ENCODE measurements around the gene TPPP3. TPM values are rescaled to one million over a fixed set of nuclear protein-coding genes. Genes with fewer than 3 reads are reported as not detected.

The TPPP3 gene
- polyA plus RNA-seq, 1 experiment = 1.5 TPM

- no peak for DNase-seq (ENCODE audit: low read depth, low spot score)
- TF ChIP-seq CTCF (IDR thresholded peaks at IDR 0.05; ENCODE audit: low read depth, low read length) = no peak
- POLR2A ChIA-PET = no interaction called here
- no peak overlapping the region for H3K4me3 ChIP-seq (ENCODE audit: low read depth, low read length)
- no peaks in the 10 kb centered on the region for H3K9me3 ChIP-seq (ENCODE audit: control insufficient read depth, insufficient read depth, low read length)
- CTCF ChIA-PET = interaction anchor here (0.6 kb wide), 1 partner anchor 20 kb away, joined by 3 read pairs; no protein-coding TSS in a partner anchor
- no peak overlapping the region for H3K27ac ChIP-seq (ENCODE audit: low read depth, low read length)
- H3K27me3 ChIP-seq (ENCODE audit: control insufficient read depth, insufficient read depth, low read length) = no peaks in the 10 kb centered on the region
These were observed 47.0 kb downstream of the TPPP3 start for GRCh38 chr16:67346341-67346740.

- POLR2A ChIA-PET = no interaction called here
- DNase-seq (ENCODE audit: low read depth, low spot score) = no peak
- H3K9me3 ChIP-seq (ENCODE audit: control insufficient read depth, insufficient read depth, low read length) = no peaks in the 10 kb centered on the region
- no peak overlapping the region for H3K27ac ChIP-seq (ENCODE audit: low read depth, low read length)
- no peak overlapping the region for H3K4me3 ChIP-seq (ENCODE audit: low read depth, low read length)
- TF ChIP-seq CTCF (IDR thresholded peaks at IDR 0.05; ENCODE audit: low read depth, low read length) = no peak
- H3K27me3 ChIP-seq (ENCODE audit: control insufficient read depth, insufficient read depth, low read length) = no peaks in the 10 kb centered on the region
- CTCF ChIA-PET = interaction anchor here (0.6 kb wide), 1 partner anchor 46 kb away, joined by 5 read pairs; no protein-coding TSS in a partner anchor
These were observed 47.9 kb downstream of the TPPP3 start for GRCh38 chr16:67345401-67345800.

DNA sequence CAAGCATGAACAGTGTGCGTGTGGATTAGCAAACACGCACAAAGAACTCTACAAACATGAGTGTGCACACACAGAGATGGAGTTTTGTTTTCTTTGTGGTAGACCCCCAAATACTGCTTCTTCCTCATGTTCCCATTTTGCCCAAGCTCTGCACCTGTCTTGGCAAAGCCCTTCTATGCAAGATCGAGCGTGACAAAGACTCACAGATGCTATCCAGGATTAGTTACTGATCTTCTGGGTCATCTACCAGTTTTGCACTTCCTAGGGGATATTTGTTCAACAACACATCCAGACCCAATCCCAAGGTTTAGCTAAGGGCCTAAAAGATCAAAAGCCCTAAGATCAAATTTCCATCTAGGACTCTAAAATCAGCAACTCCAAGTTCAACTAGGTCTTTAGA lies 50.7 kb downstream of the TPPP3 start:
- no peak overlapping the region for H3K4me3 ChIP-seq (ENCODE audit: low read depth, low read length)
- POLR2A ChIA-PET = no interaction called here
- no peak for DNase-seq (ENCODE audit: low read depth, low spot score)
- CTCF ChIA-PET = no interaction called here
- no peak overlapping the region for H3K27ac ChIP-seq (ENCODE audit: low read depth, low read length)
- no peaks in the 10 kb centered on the region for H3K9me3 ChIP-seq (ENCODE audit: control insufficient read depth, insufficient read depth, low read length)
- TF ChIP-seq CTCF (IDR thresholded peaks at IDR 0.05; ENCODE audit: low read depth, low read length) = no peak
- H3K27me3 ChIP-seq (ENCODE audit: control insufficient read depth, insufficient read depth, low read length) = no peaks in the 10 kb centered on the region

GRCh38 chr16:67341250-67341649 lies 52.0 kb downstream of the TPPP3 start:
- no peak overlapping the region for H3K4me3 ChIP-seq (ENCODE audit: low read depth, low read length)
- no peak overlapping the region for H3K27ac ChIP-seq (ENCODE audit: low read depth, low read length)
- H3K9me3 ChIP-seq (ENCODE audit: control insufficient read depth, insufficient read depth, low read length) = no peaks in the 10 kb centered on the region
- DNase-seq (ENCODE audit: low read depth, low spot score) = no peak
- no peaks in the 10 kb centered on the region for H3K27me3 ChIP-seq (ENCODE audit: control insufficient read depth, insufficient read depth, low read length)
- no peak for TF ChIP-seq CTCF (IDR thresholded peaks at IDR 0.05; ENCODE audit: low read depth, low read length)
- CTCF ChIA-PET = no interaction called here
- POLR2A ChIA-PET = no interaction called here

Small RNAs within 50 kb of the gene (small RNA-seq; reads per million reads assigned to genes)
- not detected for gene RNU1-123P (ENCODE audit: insufficient read length, low read depth)

Other genes starting within 250 kb of the TPPP3 start
- 18.6 and 25.6 TPM in 2 replicates for gene B3GNT9, start 242.5 kb downstream of the TPPP3 start, polyA plus RNA-seq (2011; rRNA removed)
- gene TRADD, start 233.6 kb downstream of the TPPP3 start, polyA plus RNA-seq (2011; rRNA removed) = 9.4 and 10.9 TPM in 2 replicates
- gene FBXL8, start 233.5 kb downstream of the TPPP3 start, polyA plus RNA-seq (2011; rRNA removed) = 2.7 and 3.2 TPM in 2 replicates
- gene HSF4, start 228.8 kb downstream of the TPPP3 start, polyA plus RNA-seq (2011; rRNA removed) = 0.82 and 1.0 TPM in 2 replicates
- 8.2 and 10.7 TPM in 2 replicates for gene NOL3, start 223.0 kb downstream of the TPPP3 start, polyA plus RNA-seq (2011; rRNA removed)
- gene MATCAP1, start 209.5 kb downstream of the TPPP3 start, polyA plus RNA-seq (2011; rRNA removed) = 13.9 and 18.1 TPM in 2 replicates
- gene EXOC3L1, start 203.4 kb downstream of the TPPP3 start, polyA plus RNA-seq (2011; rRNA removed) = not detected in 2 replicates
- 50.0 and 57.9 TPM in 2 replicates for gene E2F4, start 201.3 kb downstream of the TPPP3 start, polyA plus RNA-seq (2011; rRNA removed)
- 0.57 and 0.74 TPM in 2 replicates for gene ELMO3, start 194.4 kb downstream of the TPPP3 start, polyA plus RNA-seq (2011; rRNA removed)
- gene TMEM208, start 166.4 kb downstream of the TPPP3 start, polyA plus RNA-seq (2011; rRNA removed) = 38.5 and 46.8 TPM in 2 replicates
- 21.2 and 25.4 TPM in 2 replicates for gene FHOD1, start 146.0 kb downstream of the TPPP3 start, polyA plus RNA-seq (2011; rRNA removed)
- gene SLC9A5, start 144.5 kb downstream of the TPPP3 start, polyA plus RNA-seq (2011; rRNA removed) = 2.4 and 3.1 TPM in 2 replicates
- gene PLEKHG4, start 114.0 kb downstream of the TPPP3 start, polyA plus RNA-seq (2011; rRNA removed) = 17.2 and 23.3 TPM in 2 replicates
- 0.21 and 0.25 TPM in 2 replicates for gene KCTD19, start 66.8 kb downstream of the TPPP3 start, polyA plus RNA-seq (2011; rRNA removed)
- gene LRRC36, start 66.7 kb downstream of the TPPP3 start, polyA plus RNA-seq (2011; rRNA removed) = 0.21 and 0.41 TPM in 2 replicates
- gene ZDHHC1, start 23.0 kb upstream of the TPPP3 start, polyA plus RNA-seq (2011; rRNA removed) = 1.9 and 2.7 TPM in 2 replicates
- 0.07 TPM in 1 of 2 replicates, not detected in the other for gene HSD11B2, start 37.6 kb upstream of the TPPP3 start, polyA plus RNA-seq (2011; rRNA removed)
- gene ATP6V0D1, start 87.7 kb upstream of the TPPP3 start, polyA plus RNA-seq (2011; rRNA removed) = 101 and 121 TPM in 2 replicates
- gene AGRP, start 90.0 kb upstream of the TPPP3 start, polyA plus RNA-seq (2011; rRNA removed) = not detected in 2 replicates
- gene RIPOR1, start 135.3 kb upstream of the TPPP3 start, polyA plus RNA-seq (2011; rRNA removed) = 9.9 and 11.5 TPM in 2 replicates
- gene CTCF, start 169.0 kb upstream of the TPPP3 start, polyA plus RNA-seq (2011; rRNA removed) = 21.0 and 24.4 TPM in 2 replicates

Measured in AG04450 (cell line).